Endothelial cell of umbilical vein (primary cell): Measurements from ENCODE around the gene LRRC8D. TPM values are rescaled to one million over a fixed set of nuclear protein-coding genes. Genes with fewer than 3 reads are reported as not detected.

Source experiments
- BruUV-seq: library from RNA; stranded (reverse); fragments of 400-500 nt; replicated peaks from 2 replicates; lab custom pipeline; 2021; lab: Mats Ljungman, UMichigan
- CTCF ChIA-PET: fragments of 300-600, 350-600 bp; sonication (Branson Sonifier 250); formaldehyde crosslinking; loops from one replicate; lab custom pipeline; 2021; ENCODE audit warnings: antibody characterized with exemption, inconsistent platforms; lab: Charles Lee
- POLR2A ChIA-PET: fragments of 300-600, 350-600 bp; sonication (Branson Sonifier 250); formaldehyde crosslinking; loops from one replicate; lab custom pipeline; 2021; ENCODE audit warnings: antibody characterized with exemption, inconsistent platforms; lab: Charles Lee
- DNase-seq: peaks from one replicate; pipeline ENCODE4 v3.0.0-alpha.2; 2011; ENCODE audit warnings: low read depth, low spot score
- FAIRE-seq: peaks from 2 replicates; lab custom pipeline; 2011; peaks lifted over from hg19 to GRCh38; lab: Jason Lieb, UNC
- H2AFZ ChIP-seq: 2 replicates; pipeline ENCODE4 v1.6.0; 2012; ENCODE audit warnings: low read depth, low read length, control low read depth, inconsistent platforms
- H3K27ac ChIP-seq: 2 replicates; pipeline ENCODE4 v1.5.1; 2011; ENCODE audit warnings: low read depth, mild to moderate bottlenecking, control low read depth, low read length, moderate library complexity; ENCODE audit not compliant: insufficient read depth
- H3K27me3 ChIP-seq, 2 experiments: 2 replicates each; pipeline versions ENCODE4 v1.6.0 to v1.6.1; 2011; ENCODE audit warnings: low read length in 2 of 2, mixed read lengths in 1 of 2; ENCODE audit not compliant: control insufficient read depth in 2 of 2, insufficient read depth in 2 of 2
- H3K36me3 ChIP-seq, 2 experiments: 2 replicates in 1 of 2; 3 replicates in 1 of 2; pipeline ENCODE4 v1.5.1; 2011; ENCODE audit warnings: low read length in 2 of 2, mild to moderate bottlenecking in 1 of 2, moderate library complexity in 1 of 2; ENCODE audit not compliant: control insufficient read depth in 2 of 2, insufficient read depth in 2 of 2; ENCODE audit errors: extremely low read depth in 1 of 2
- H3K4me1 ChIP-seq: 3 replicates; pipeline ENCODE4 v1.5.1; 2011; ENCODE audit warnings: mild to moderate bottlenecking, low read length; ENCODE audit not compliant: control insufficient read depth, insufficient read depth; ENCODE audit errors: extremely low read depth
- H3K4me2 ChIP-seq: 2 replicates; pipeline ENCODE4 v1.6.1; 2011; ENCODE audit warnings: low read length, control low read depth, mixed read lengths; ENCODE audit not compliant: insufficient read depth
- H3K4me3 ChIP-seq, 3 experiments: fragments of 200-600 bp in 1 of 3; sonication (generic), shearing (Covaris generic) in 1 of 3; replicated peaks in 1 of 3; 2 replicates each; pipeline ENCODE4 v1.5.1; 2011 to 2016; ENCODE audit warnings: control low read depth in 3 of 3, low read length in 3 of 3, mild to moderate bottlenecking in 2 of 3, inconsistent platforms in 1 of 3, low read depth in 1 of 3, moderate library complexity in 1 of 3; ENCODE audit not compliant: insufficient read depth in 1 of 3
- H3K79me2 ChIP-seq: 2 replicates; pipeline ENCODE4 v1.6.0; 2012; ENCODE audit warnings: low read length, inconsistent platforms; ENCODE audit not compliant: control insufficient read depth, insufficient read depth
- H3K9ac ChIP-seq: replicated peaks from 2 replicates; pipeline ENCODE3; 2011; ENCODE audit warnings: low read length, control low read depth; ENCODE audit not compliant: insufficient read depth; ENCODE audit errors: extremely low read depth
- H3K9me1 ChIP-seq: replicated peaks from 3 replicates; pipeline ENCODE4 v1.6.0; 2011; ENCODE audit warnings: mild to moderate bottlenecking, low read length; ENCODE audit not compliant: control insufficient read depth, insufficient read depth; ENCODE audit errors: extremely low read depth
- H3K9me3 ChIP-seq: replicated peaks from 2 replicates; pipeline ENCODE4 v1.5.1; 2012; ENCODE audit warnings: low read length, inconsistent platforms; ENCODE audit not compliant: control insufficient read depth, insufficient read depth
- H4K20me1 ChIP-seq: replicated peaks from 2 replicates; pipeline ENCODE3; 2011; ENCODE audit warnings: mild to moderate bottlenecking, low read length; ENCODE audit not compliant: control insufficient read depth, insufficient read depth; ENCODE audit errors: extremely low read depth
- EZH2 ChIP-seq: IDR thresholded peaks from 2 replicates; pipeline ENCODE4 v1.6.1; 2012; ENCODE audit warnings: borderline replicate concordance, low read depth, mild to moderate bottlenecking, moderate library complexity, low read length, inconsistent platforms; ENCODE audit not compliant: severe bottlenecking
- FOS ChIP-seq: IDR thresholded peaks from 2 replicates; pipeline ENCODE4 v1.6.1; 2011; ENCODE audit warnings: mild to moderate bottlenecking, low read length, moderate library complexity, borderline replicate concordance; ENCODE audit not compliant: insufficient read depth
- GATA2 ChIP-seq: IDR thresholded peaks from 2 replicates; pipeline ENCODE4 v1.7.0; 2011; ENCODE audit warnings: low read depth, mild to moderate bottlenecking, moderate library complexity, mixed read lengths, low read length; ENCODE audit not compliant: insufficient read length, insufficient read depth
- JUN ChIP-seq: IDR thresholded peaks from 2 replicates; pipeline ENCODE4 v1.6.1; 2011; ENCODE audit warnings: borderline replicate concordance, low read depth; ENCODE audit not compliant: insufficient read length, insufficient read depth
- MAX ChIP-seq: IDR thresholded peaks from 2 replicates; pipeline ENCODE4 v1.6.1; 2011; ENCODE audit not compliant: insufficient read depth, insufficient read length
- MYC ChIP-seq: IDR thresholded peaks from one replicate; pipeline ENCODE4 v1.6.1; 2011; ENCODE audit warnings: mild to moderate bottlenecking, low read depth, low read length
- POLR2A ChIP-seq: IDR thresholded peaks from 2 replicates; pipeline ENCODE4 v1.6.1; 2012; ENCODE audit warnings: low read depth, mild to moderate bottlenecking, control low read depth, low read length
- POLR2AphosphoS5 ChIP-seq: IDR thresholded peaks from 2 replicates; pipeline ENCODE4 v1.6.1; 2012; ENCODE audit warnings: low read depth, mild to moderate bottlenecking, control low read depth, low read length, moderate library complexity; ENCODE audit not compliant: insufficient read depth
- dilution Hi-C: fragments of 300-500 bp; cut with MboI; formaldehyde crosslinking; loops from one replicate; pipeline ENCODE4 v1.15.0; 2019; ENCODE audit warnings: low sequenced_read_pairs; ENCODE audit not compliant: extremely low pct_ligation_motif_present
- intact Hi-C: fragments of 100-400 bp; cut with micrococcal nuclease; formaldehyde crosslinking; loops from one replicate; pipeline ENCODE4 v1.10.0; 2022
- polyA plus RNA-seq, 4 experiments: library from polyadenylated mRNA; depleted of rRNA in 3 of 4; stranded (reverse) in 3 of 4; unstranded in 1 of 4; fragments of >200 nt; gene quantifications; 2 replicates each; pipeline versions ENCODE4 v1.2.1 to v1.2.3, GENCODE V29; 2011 to 2012; ENCODE audit warnings: missing spikeins in 1 of 4
- total RNA-seq: library from RNA; stranded (reverse); gene quantifications from 2 replicates; pipeline ENCODE4 v1.2.3, GENCODE V29; 2021
- TF ChIP-seq, protein P1 (sequence below), 2 donors: IDR thresholded peaks; 1 replicate in 1 of 2; 2 replicates in 1 of 2; pipeline ENCODE4 v1.5.1; 2011; ENCODE audit warnings: low read length in 2 of 2, mild to moderate bottlenecking in 2 of 2, moderate library complexity in 2 of 2, control low read depth in 1 of 2, inconsistent platforms in 1 of 2, low read depth in 1 of 2; ENCODE audit not compliant: insufficient read depth in 1 of 2; ENCODE audit errors: extremely low read depth in 1 of 2

The LRRC8D gene
- total and polyA plus RNA-seq, 2 donors (not counting 3 experiments of a cell fraction or from before 2014, with no cell fraction given): 31.9 to 37.7 TPM

- no peak overlapping the region for H3K4me2 ChIP-seq
- ChIA-PET POLR2A (no interaction called here), CTCF (interaction anchor here (1.9 kb wide), 1 partner anchor 11 kb away, joined by 6 read pairs; no protein-coding TSS in a partner anchor)
- H3K79me2 ChIP-seq: peaks cover 14% of the 10 kb centered on the region
- no peak overlapping the region for H3K27ac ChIP-seq
- H3K4me3 ChIP-seq: no peak overlapping the region
- H3K9me3 ChIP-seq: no peaks in the 10 kb centered on the region
- intact Hi-C loops: loop anchor here (5.0 kb wide), 1 partner anchor 35 kb away; no protein-coding TSS in a partner anchor
- no TSS peak for BruUV-seq
- no peak overlapping the region for H2AFZ ChIP-seq
- H3K9ac ChIP-seq: no peak overlapping the region
- H3K36me3 ChIP-seq: peaks cover 0 to 3% of the 10 kb centered on the region in 2 experiments
- TF ChIP-seq GATA2 (no peak), POLR2A (no peak), JUN (no peak), POLR2AphosphoS5 (no peak), MYC (no peak), FOS (no peak), EZH2 (no peak), MAX (no peak)
- TF ChIP-seq, protein P1, sequence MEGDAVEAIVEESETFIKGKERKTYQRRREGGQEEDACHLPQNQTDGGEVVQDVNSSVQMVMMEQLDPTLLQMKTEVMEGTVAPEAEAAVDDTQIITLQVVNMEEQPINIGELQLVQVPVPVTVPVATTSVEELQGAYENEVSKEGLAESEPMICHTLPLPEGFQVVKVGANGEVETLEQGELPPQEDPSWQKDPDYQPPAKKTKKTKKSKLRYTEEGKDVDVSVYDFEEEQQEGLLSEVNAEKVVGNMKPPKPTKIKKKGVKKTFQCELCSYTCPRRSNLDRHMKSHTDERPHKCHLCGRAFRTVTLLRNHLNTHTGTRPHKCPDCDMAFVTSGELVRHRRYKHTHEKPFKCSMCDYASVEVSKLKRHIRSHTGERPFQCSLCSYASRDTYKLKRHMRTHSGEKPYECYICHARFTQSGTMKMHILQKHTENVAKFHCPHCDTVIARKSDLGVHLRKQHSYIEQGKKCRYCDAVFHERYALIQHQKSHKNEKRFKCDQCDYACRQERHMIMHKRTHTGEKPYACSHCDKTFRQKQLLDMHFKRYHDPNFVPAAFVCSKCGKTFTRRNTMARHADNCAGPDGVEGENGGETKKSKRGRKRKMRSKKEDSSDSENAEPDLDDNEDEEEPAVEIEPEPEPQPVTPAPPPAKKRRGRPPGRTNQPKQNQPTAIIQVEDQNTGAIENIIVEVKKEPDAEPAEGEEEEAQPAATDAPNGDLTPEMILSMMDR (IDR thresholded peaks at IDR 0.05; ENCODE audit: extremely low read depth in 1 of 2, insufficient read depth in 1 of 2, low read depth in 1 of 2, low read length in 2 of 2): no peak
- peaks cover 6% of the 10 kb centered on the region for H3K4me1 ChIP-seq
- no peak for DNase-seq
- no peaks in the 10 kb centered on the region for H3K9me1 ChIP-seq
- no peaks in the 10 kb centered on the region for H3K27me3 ChIP-seq
- dilution Hi-C loops: no loop called here
- no peak for FAIRE-seq
- H4K20me1 ChIP-seq: no peaks in the 10 kb centered on the region
Observed at GRCh38 chr1:89872567-89872966, 51.7 kb downstream of the LRRC8D start.
